ENCODE measurements around the gene ADK.

- TF ChIP-seq CTCF (IDR thresholded peaks at IDR 0.05; ENCODE audit: insufficient read depth, low read depth, low read length) (no peak), EZH2 (IDR thresholded peaks at IDR 0.05; ENCODE audit: insufficient read depth, low read length) (no peak)
Observed at GRCh38 chr10:74167443-74167842, 16.4 kb downstream of the ADK start.
